Caco-2 (cell line): ENCODE measurements around the gene RUNX1. TPM values are rescaled to one million over a fixed set of nuclear protein-coding genes. Genes with fewer than 3 reads are reported as not detected.

ENCODE experiments used
- BruUV-seq: library from RNA; stranded (reverse); fragments of 400-500 nt; replicated peaks from 2 replicates; lab custom pipeline; 2021; lab: Mats Ljungman, UMichigan
- CTCF ChIA-PET: fragments of 300-600 bp; sonication (Branson Sonifier 250); formaldehyde crosslinking; loops from one replicate; lab custom pipeline; 2022; ENCODE audit warnings: antibody characterized with exemption; lab: Charles Lee
- POLR2A ChIA-PET: fragments of 300-600 bp; sonication (Branson Sonifier 250); formaldehyde crosslinking; loops from one replicate; lab custom pipeline; 2022; ENCODE audit warnings: antibody characterized with exemption; lab: Charles Lee
- DNase-seq, 2 experiments: peaks; one replicate each; pipeline versions ENCODE4 v3.0.0 to v3.0.0-alpha.2; 2020 to 2022
- H3K27me3 ChIP-seq: replicated peaks from 2 replicates; pipeline ENCODE4 v1.6.0; 2011; ENCODE audit warnings: low read length; ENCODE audit not compliant: control insufficient read depth, insufficient read depth
- H3K36me3 ChIP-seq: 2 replicates; pipeline ENCODE4 v1.5.1; 2011; ENCODE audit warnings: low read length; ENCODE audit not compliant: control insufficient read depth, insufficient read depth
- H3K4me1 ChIP-seq: fragments of 250-450 bp; sonication (Bioruptor Pico); 2 replicates; pipeline ENCODE4 v1.5.1; 2020; ENCODE audit warnings: mild to moderate bottlenecking
- H3K4me3 ChIP-seq: 2 replicates; pipeline ENCODE4 v1.5.1; 2011; ENCODE audit warnings: low read depth, mild to moderate bottlenecking, control low read depth, low read length
- H3K9me3 ChIP-seq: fragments of 250-450 bp; sonication (Bioruptor Pico); 2 replicates; pipeline ENCODE4 v1.5.1; 2020; ENCODE audit warnings: mild to moderate bottlenecking, moderate library complexity
- H3K27ac Mint-ChIP-seq: one replicate; pipeline ENCODE4 v1.8.0; 2022; ENCODE audit warnings: mixed read lengths; ENCODE audit not compliant: unreplicated experiment
- H3K27me3 Mint-ChIP-seq: one replicate; pipeline ENCODE4 v1.8.0; 2022; ENCODE audit warnings: mixed read lengths; ENCODE audit not compliant: insufficient read depth, unreplicated experiment
- H3K36me3 Mint-ChIP-seq: one replicate; pipeline ENCODE4 v1.8.0; 2022; ENCODE audit warnings: mild to moderate bottlenecking, mixed read lengths; ENCODE audit not compliant: insufficient read depth, unreplicated experiment
- H3K4me1 Mint-ChIP-seq: one replicate; pipeline ENCODE4 v1.8.0; 2022; ENCODE audit warnings: low read depth, mixed read lengths; ENCODE audit not compliant: unreplicated experiment
- H3K4me3 Mint-ChIP-seq: one replicate; pipeline ENCODE4 v1.8.0; 2022; ENCODE audit warnings: mild to moderate bottlenecking, moderate library complexity, mixed read lengths; ENCODE audit not compliant: unreplicated experiment
- H3K9me3 Mint-ChIP-seq: one replicate; pipeline ENCODE4 v1.8.0; 2022; ENCODE audit warnings: mixed read lengths; ENCODE audit not compliant: unreplicated experiment
- CTCF ChIP-seq, 2 experiments: fragments of 200-600 bp in 1 of 2; IDR thresholded peaks; 1 replicate in 1 of 2; 2 replicates in 1 of 2; pipeline versions ENCODE4 v1.5.1 to v1.8.0; 2011 to 2022; ENCODE audit warnings: antibody characterized with exemption in 1 of 2, control low read depth in 1 of 2, inconsistent platforms in 1 of 2, low read depth in 1 of 2, low read length in 1 of 2, mild to moderate bottlenecking in 1 of 2, moderate library complexity in 1 of 2; ENCODE audit not compliant: insufficient read depth in 1 of 2, severe bottlenecking in 1 of 2, unreplicated experiment in 1 of 2
- intact Hi-C: fragments of 100-400 bp; cut with micrococcal nuclease; formaldehyde crosslinking; loops from one replicate; pipeline ENCODE4 v1.10.0; 2022; ENCODE audit not compliant: unreplicated experiment
- total RNA-seq: library from RNA; stranded (reverse); gene quantifications from 2 replicates; pipeline ENCODE4 v1.2.3, GENCODE V29; 2022

The RUNX1 gene
- total RNA-seq, 1 experiment from 2014 or later, result 11.7 TPM

- no peak overlapping the region for H3K4me3 Mint-ChIP-seq
- no peak for TF ChIP-seq CTCF (IDR thresholded peaks at IDR 0.05; ENCODE audit: insufficient read depth in 1 of 2, low read depth in 1 of 2, low read length in 1 of 2, severe bottlenecking in 1 of 2, unreplicated experiment in 1 of 2)
- Histone ChIP-seq H3K9me3 (no peaks in the 10 kb centered on the region), H3K4me1 (no peaks in the 10 kb centered on the region), H3K4me3 (no peak overlapping the region), H3K27me3 (no peaks in the 10 kb centered on the region), H3K36me3 (no peaks in the 10 kb centered on the region)
- BruUV-seq, result no TSS peak
- no peaks in the 10 kb centered on the region for H3K4me1 Mint-ChIP-seq
- ChIA-PET POLR2A (no interaction called here), CTCF (no interaction called here)
- DNase-seq, result no peak
- no peaks in the 10 kb centered on the region for H3K9me3 Mint-ChIP-seq
- H3K36me3 Mint-ChIP-seq, result no peaks in the 10 kb centered on the region
- intact Hi-C loops, result no loop called here
- H3K27me3 Mint-ChIP-seq, result no peaks in the 10 kb centered on the region
- H3K27ac Mint-ChIP-seq, result no peak overlapping the region
These were observed 78.5 kb downstream of the RUNX1 start for GRCh38 chr21:34970566-34970965.

GRCh38 chr21:34970167-34970500 lies 79.0 kb downstream of the RUNX1 start:
- Histone ChIP-seq H3K4me3 (no peak overlapping the region), H3K4me1 (no peaks in the 10 kb centered on the region), H3K9me3 (no peaks in the 10 kb centered on the region), H3K36me3 (no peaks in the 10 kb centered on the region), H3K27me3 (no peaks in the 10 kb centered on the region)
- no peak for TF ChIP-seq CTCF (IDR thresholded peaks at IDR 0.05; ENCODE audit: insufficient read depth in 1 of 2, low read depth in 1 of 2, low read length in 1 of 2, severe bottlenecking in 1 of 2, unreplicated experiment in 1 of 2)
- Mint-ChIP-seq H3K4me1 (no peaks in the 10 kb centered on the region), H3K4me3 (no peak overlapping the region), H3K9me3 (no peaks in the 10 kb centered on the region), H3K27me3 (no peaks in the 10 kb centered on the region), H3K36me3 (no peaks in the 10 kb centered on the region), H3K27ac (no peak overlapping the region)
- ChIA-PET CTCF (no interaction called here), POLR2A (no interaction called here)
- no TSS peak for BruUV-seq
- intact Hi-C loops, result no loop called here
- no peak for DNase-seq

- Mint-ChIP-seq H3K4me1 (no peaks in the 10 kb centered on the region), H3K27me3 (no peaks in the 10 kb centered on the region), H3K36me3 (no peaks in the 10 kb centered on the region), H3K27ac (no peak overlapping the region), H3K4me3 (no peak overlapping the region), H3K9me3 (no peaks in the 10 kb centered on the region)
- H3K4me1 ChIP-seq, result no peaks in the 10 kb centered on the region
- intact Hi-C loops, result no loop called here
- POLR2A ChIA-PET, result no interaction called here
- no peaks in the 10 kb centered on the region for H3K27me3 ChIP-seq
- CTCF ChIA-PET, result no interaction called here
- H3K4me3 ChIP-seq, result no peak overlapping the region
- no peaks in the 10 kb centered on the region for H3K36me3 ChIP-seq
- BruUV-seq, result no TSS peak
- no peak for TF ChIP-seq CTCF (IDR thresholded peaks at IDR 0.05; ENCODE audit: insufficient read depth in 1 of 2, low read depth in 1 of 2, low read length in 1 of 2, severe bottlenecking in 1 of 2, unreplicated experiment in 1 of 2)
- DNase-seq, result no peak
- no peaks in the 10 kb centered on the region for H3K9me3 ChIP-seq
These were observed 79.5 kb downstream of the RUNX1 start for GRCh38 chr21:34969423-34970166.
